DMS79 (cell line): ENCODE results near the gene PET100.

Source experiments
- DNase-seq: peaks from one replicate; lab custom pipeline; 2025; lab: John Stamatoyannopoulos, UW

The PET100 gene

DNA sequence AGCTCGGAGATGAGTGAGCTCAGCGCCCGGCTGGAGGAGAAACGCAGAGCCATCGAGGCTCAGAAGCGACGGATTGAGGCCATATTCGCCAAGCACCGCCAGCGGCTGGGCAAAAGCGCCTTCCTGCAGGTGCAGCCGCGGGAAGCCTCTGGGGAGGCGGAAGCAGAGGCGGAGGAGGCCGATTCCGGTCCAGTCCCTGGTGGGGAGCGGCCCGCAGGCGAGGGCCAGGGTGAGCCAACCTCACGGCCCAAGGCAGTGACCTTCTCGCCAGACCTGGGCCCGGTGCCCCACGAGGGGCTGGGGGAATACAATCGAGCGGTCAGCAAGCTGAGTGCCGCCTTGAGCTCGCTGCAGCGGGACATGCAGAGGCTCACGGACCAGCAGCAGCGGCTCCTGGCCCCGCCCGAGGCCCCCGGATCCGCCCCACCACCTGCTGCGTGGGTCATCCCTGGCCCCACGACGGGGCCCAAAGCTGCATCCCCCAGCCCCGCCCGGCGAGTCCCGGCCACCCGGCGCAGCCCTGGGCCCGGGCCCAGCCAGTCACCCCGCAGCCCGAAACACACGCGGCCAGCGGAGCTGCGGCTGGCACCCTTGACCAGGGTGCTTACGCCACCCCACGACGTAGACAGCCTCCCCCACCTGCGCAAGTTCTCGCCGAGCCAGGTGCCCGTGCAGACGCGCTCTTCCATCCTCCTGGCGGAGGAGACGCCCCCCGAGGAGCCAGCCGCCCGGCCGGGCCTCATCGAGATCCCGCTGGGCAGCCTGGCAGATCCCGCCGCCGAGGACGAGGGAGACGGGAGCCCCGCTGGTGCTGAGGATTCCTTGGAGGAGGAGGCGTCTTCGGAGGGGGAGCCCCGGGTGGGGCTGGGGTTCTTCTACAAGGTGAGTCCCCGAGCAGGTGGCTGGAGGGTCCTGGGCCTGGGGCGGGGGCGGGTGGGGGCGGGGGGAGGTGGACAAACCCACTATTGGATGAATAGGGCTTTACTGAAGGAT lies 17.0 kb upstream of the PET100 start:
- DNase-seq = no peak

- DNase-seq = no peak
Measured at GRCh38 chr19:7614859-7615741, 14.5 kb upstream of the PET100 start.

DNA sequence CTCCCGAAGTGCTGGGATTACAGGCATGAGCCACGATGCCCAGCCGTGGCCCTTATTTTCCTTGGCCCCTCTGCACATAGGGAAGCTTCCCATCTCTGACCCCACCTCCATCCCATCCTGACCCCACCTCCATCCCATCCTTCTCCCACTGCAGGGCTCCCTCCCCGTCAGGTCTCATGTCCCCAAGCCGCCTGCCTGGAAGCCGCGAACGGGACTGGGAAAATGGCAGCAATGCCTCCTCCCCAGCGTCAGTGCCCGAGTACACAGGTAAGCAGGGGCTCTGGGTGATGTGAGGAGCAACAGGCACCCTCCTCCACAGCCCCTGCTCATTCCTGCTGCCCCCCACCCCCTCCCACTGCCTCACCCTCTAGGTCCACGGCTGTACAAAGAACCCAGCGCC lies 12.4 kb upstream of the PET100 start:
- DNase-seq = no peak

GRCh38 chr19:7617735-7618134 lies 11.9 kb upstream of the PET100 start:
- DNase-seq = no peak

DNA sequence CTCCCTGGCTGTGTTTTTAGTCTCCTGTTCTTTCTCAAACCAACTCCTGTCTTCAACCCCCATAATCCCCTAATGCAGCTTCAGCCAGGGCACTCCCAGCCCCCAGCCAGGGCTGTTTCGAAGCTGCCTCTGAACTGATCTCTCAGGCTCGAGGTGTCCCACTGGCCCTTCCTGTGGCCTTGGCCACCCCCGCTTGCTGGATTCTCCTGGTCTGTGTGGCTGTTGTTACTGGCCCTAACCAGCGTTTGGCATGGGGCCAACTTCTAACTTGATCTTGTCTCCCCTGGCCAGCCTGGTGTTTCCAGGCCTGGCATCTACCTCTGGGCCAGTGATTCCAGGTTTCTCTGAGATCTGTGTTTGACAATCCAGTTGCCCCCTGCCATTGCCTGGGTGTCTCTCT lies 11.2 kb upstream of the PET100 start:
- no peak for DNase-seq

DNA sequence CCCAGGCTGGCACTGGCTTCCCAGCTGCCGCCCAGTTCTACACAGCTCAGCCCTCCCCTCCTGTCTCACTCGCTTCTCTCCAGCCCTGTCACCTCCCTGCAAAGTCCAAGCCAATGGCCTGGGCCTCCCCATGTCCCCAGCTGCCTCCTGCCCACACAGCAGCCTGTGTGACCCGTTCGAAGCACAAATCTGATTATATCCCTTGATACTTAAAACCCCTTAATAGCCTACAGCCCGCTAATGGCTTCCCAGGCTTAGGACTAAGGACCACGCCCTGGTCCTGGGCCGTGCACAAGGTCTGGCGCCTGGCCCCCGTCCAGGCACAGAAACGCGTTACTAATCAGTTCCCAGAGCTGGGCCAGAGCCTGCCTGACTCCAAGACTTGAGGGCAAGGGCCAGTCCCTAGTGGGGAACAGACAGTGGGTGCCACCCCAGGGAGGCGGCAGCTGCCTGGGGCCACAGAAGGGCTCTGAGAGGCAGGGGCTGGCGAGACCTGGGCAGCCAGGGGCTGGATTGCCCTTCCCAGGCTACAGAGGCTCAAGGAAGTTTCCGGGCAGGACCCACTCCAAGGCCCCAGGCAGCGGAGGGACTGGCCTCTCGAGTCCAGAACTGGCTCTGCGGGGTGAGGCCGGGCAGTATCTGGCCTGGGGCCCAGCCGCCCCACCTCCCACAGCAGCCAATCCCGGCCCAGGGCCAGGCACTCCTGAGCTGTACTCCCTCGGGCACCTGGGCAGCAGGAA lies 10.7 kb upstream of the PET100 start:
- no peak for DNase-seq

- DNase-seq = no peak
Measured at GRCh38 chr19:7619671-7620441, 9.7 kb upstream of the PET100 start.

- DNase-seq = no peak
Measured at GRCh38 chr19:7620442-7621412, 8.9 kb upstream of the PET100 start.

DNA sequence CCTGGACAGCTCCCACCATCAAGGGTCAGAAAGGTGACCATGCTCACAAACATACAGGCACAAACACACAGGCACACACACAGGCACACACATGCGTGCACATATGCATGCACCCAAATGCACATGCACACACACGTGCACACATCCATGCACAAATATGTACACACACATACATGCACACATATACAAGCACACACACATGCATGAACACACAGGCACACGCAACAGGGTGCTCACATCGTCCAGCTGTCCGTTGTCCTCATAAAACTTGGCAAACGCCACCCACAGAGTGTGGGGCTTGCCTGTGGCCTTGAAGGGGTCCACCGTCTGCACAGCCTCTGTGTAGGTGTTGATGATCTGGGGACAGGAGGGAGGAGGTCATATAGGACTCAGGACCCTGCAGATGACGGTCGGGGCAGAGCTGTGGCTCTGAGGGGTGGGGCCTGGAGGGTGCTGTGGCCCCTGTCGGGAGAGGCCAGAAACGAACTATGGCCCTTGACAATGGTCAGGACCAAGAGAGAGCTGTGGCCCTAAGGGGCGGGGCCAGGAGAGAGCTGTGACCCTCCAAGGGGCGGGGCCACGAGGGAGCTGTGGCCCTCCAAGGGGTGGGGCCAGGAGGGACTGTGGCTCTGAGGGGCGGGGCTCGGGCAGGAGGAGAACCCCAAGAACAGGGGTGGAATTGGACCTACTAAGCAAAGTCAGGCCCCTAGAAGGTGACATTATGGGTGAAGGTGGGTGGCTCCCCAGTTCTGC lies 6.5 kb upstream of the PET100 start:
- DNase-seq = no peak

- no peak for DNase-seq
Measured at GRCh38 chr19:7623725-7624603, 5.6 kb upstream of the PET100 start.

- no peak for DNase-seq
Measured at GRCh38 chr19:7624810-7625209, 4.8 kb upstream of the PET100 start.

GRCh38 chr19:7625763-7626372 lies 3.7 kb upstream of the PET100 start:
- DNase-seq = no peak

GRCh38 chr19:7627166-7627565 lies 2.4 kb upstream of the PET100 start:
- no peak for DNase-seq

GRCh38 chr19:7628589-7629311 lies 843 bp upstream of the PET100 start:
- no peak for DNase-seq

DNA sequence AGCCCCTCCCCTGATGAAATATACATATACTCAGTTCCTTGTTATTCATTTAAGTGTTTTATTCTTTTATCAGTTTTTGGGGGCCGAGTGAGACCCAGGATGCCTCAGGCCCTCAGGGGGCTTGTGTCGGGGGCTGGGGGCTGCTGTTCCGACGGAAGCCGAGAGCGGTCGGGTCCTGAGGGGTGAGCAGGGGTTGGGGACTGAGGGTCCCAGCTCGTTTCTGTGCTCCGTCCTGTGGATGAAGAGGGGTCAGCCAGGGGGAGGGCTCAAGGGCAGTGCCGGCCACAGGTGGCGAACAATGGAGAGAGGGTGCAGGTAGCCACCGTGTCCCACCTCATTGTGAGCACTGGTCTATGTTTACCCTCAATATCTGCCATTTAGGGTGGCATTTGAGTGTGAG lies 2.0 kb downstream of the PET100 start:
- DNase-seq = no peak

- no peak for DNase-seq
Measured at GRCh38 chr19:7632340-7633203, 3.0 kb downstream of the PET100 start.
